HEK293 (cell line): Measurements from ENCODE around the gene PSD2.

Source experiments
- CTCF ChIA-PET: fragments of 350-600 bp; formaldehyde crosslinking; extraction: SDS; loops from one replicate; lab custom pipeline; 2021; ENCODE audit warnings: antibody characterized with exemption; lab: Yijun Ruan, JAX
- POLR2A ChIA-PET: fragments of 300-600 bp; formaldehyde crosslinking; extraction: SDS; loops from one replicate; lab custom pipeline; 2020; ENCODE audit warnings: antibody characterized with exemption, inconsistent platforms; lab: Yijun Ruan, JAX
- H3K27ac ChIP-seq: fragments of 200-500 bp; sonication (Bioruptor generic); 2 replicates; pipeline ENCODE4 v1.5.1; 2014; ENCODE audit warnings: low read depth, low read length, control low read depth, inconsistent platforms; ENCODE audit errors: extremely low read depth
- H3K36me3 ChIP-seq, 2 experiments: fragments of 200-500 bp in 1 of 2; sonication (Bioruptor generic) in 1 of 2; 1 replicate in 1 of 2; 2 replicates in 1 of 2; pipeline ENCODE4 v1.5.1; 2014 to 2017; ENCODE audit warnings: inconsistent platforms in 2 of 2, low read length in 2 of 2; ENCODE audit not compliant: control insufficient read depth in 2 of 2, insufficient read depth in 1 of 2
- H3K4me1 ChIP-seq: fragments of 200-500 bp; sonication (Bioruptor generic); 2 replicates; pipeline ENCODE4 v1.5.1; 2014; ENCODE audit warnings: mild to moderate bottlenecking, low read length, inconsistent platforms; ENCODE audit not compliant: control insufficient read depth, insufficient read depth
- H3K4me3 ChIP-seq: 2 replicates; pipeline ENCODE4 v1.5.1; 2011; ENCODE audit warnings: low read depth, mild to moderate bottlenecking, control low read depth, low read length, moderate library complexity
- H3K9me3 ChIP-seq: fragments of 200-500 bp; sonication (Bioruptor generic); 2 replicates; pipeline ENCODE4 v1.5.1; 2014; ENCODE audit warnings: low read depth, low read length, inconsistent platforms; ENCODE audit not compliant: control insufficient read depth, insufficient read depth
- GLIS2 ChIP-seq: fragments of 450-650 bp; formaldehyde crosslinking; IDR thresholded peaks from 2 replicates; pipeline ENCODE4 v1.5.1; 2016; ENCODE audit warnings: missing biosample characterization, missing genetic modification characterization
- HOXA7 ChIP-seq: sonication (generic); formaldehyde crosslinking; IDR thresholded peaks from 2 replicates; pipeline ENCODE4 v1.8.1; 2022; ENCODE audit warnings: missing genetic modification reagents, borderline replicate concordance
- KLF16 ChIP-seq: fragments of 450-650 bp; formaldehyde crosslinking; IDR thresholded peaks from 2 replicates; pipeline ENCODE4 v1.5.1; 2017; ENCODE audit warnings: missing biosample characterization, missing genetic modification characterization
- TCF7L2 ChIP-seq: IDR thresholded peaks from 2 replicates; pipeline ENCODE4 v1.6.1; 2011; ENCODE audit warnings: low read depth, mild to moderate bottlenecking, inconsistent platforms, low read length, moderate library complexity, borderline replicate concordance
- YY2 ChIP-seq: fragments of 450-650 bp; formaldehyde crosslinking; IDR thresholded peaks from 2 replicates; pipeline ENCODE4 v1.5.1; 2016; ENCODE audit warnings: missing biosample characterization, missing genetic modification characterization
- ZBTB7A ChIP-seq: fragments of 450-650 bp; formaldehyde crosslinking; IDR thresholded peaks from 2 replicates; pipeline ENCODE4 v1.5.1; 2016; ENCODE audit warnings: low read depth, missing biosample characterization, missing genetic modification characterization
- ZNF114 ChIP-seq: fragments of 450-650 bp; formaldehyde crosslinking; IDR thresholded peaks from 2 replicates; pipeline ENCODE4 v1.5.0; 2017; ENCODE audit warnings: missing biosample characterization, missing genetic modification characterization
- ZNF157 ChIP-seq: fragments of 450-650 bp; formaldehyde crosslinking; IDR thresholded peaks from 2 replicates; pipeline ENCODE4 v1.5.1; 2016; ENCODE audit warnings: missing biosample characterization, missing genetic modification characterization
- ZNF184 ChIP-seq: fragments of 450-650 bp; IDR thresholded peaks from 2 replicates; pipeline ENCODE4 v1.5.1; 2018; ENCODE audit warnings: missing biosample characterization, mild to moderate bottlenecking, missing genetic modification characterization
- ZNF2 ChIP-seq: fragments of 450-650 bp; formaldehyde crosslinking; IDR thresholded peaks from 2 replicates; pipeline ENCODE4 v1.5.1; 2016; ENCODE audit warnings: missing biosample characterization, missing genetic modification characterization
- ZNF404 ChIP-seq: fragments of 450-650 bp; formaldehyde crosslinking; IDR thresholded peaks from 2 replicates; pipeline ENCODE4 v1.5.1; 2017; ENCODE audit warnings: missing biosample characterization, missing genetic modification characterization
- ZNF626 ChIP-seq: fragments of 450-650 bp; sonication (Bioruptor Pico); formaldehyde crosslinking; IDR thresholded peaks from 2 replicates; pipeline ENCODE4 v1.5.1; 2018; ENCODE audit warnings: missing biosample characterization, missing genetic modification characterization, inconsistent platforms
- ZNF76 ChIP-seq: fragments of 450-650 bp; formaldehyde crosslinking; IDR thresholded peaks from 2 replicates; pipeline ENCODE4; 2016; ENCODE audit warnings: low read depth, missing biosample characterization, missing genetic modification characterization, borderline replicate concordance
- ZXDB ChIP-seq: fragments of 450-650 bp; formaldehyde crosslinking; IDR thresholded peaks from 2 replicates; pipeline ENCODE4 v1.5.1; 2016; ENCODE audit warnings: missing biosample characterization, missing genetic modification characterization
- TF ChIP-seq, protein P1 (sequence below): fragments of 450-650 bp; formaldehyde crosslinking; IDR thresholded peaks from 2 replicates; pipeline ENCODE4 v1.5.1; 2016; ENCODE audit warnings: missing biosample characterization, missing genetic modification characterization
- TF ChIP-seq, protein P2 (sequence below): fragments of 450-650 bp; formaldehyde crosslinking; IDR thresholded peaks from 2 replicates; pipeline ENCODE4 v1.5.1; 2016; ENCODE audit warnings: missing biosample characterization, missing genetic modification characterization
- TF ChIP-seq, protein P3 (sequence below): fragments of 450-650 bp; formaldehyde crosslinking; IDR thresholded peaks from 2 replicates; pipeline ENCODE4 v1.5.1; 2017; ENCODE audit warnings: missing biosample characterization, missing genetic modification characterization
- TF ChIP-seq, protein P4 (sequence below): fragments of 450-650 bp; formaldehyde crosslinking; IDR thresholded peaks from 2 replicates; pipeline ENCODE4 v1.5.1; 2016; ENCODE audit warnings: missing biosample characterization, missing genetic modification characterization
- TF ChIP-seq, protein P5 (sequence below): fragments of 450-650 bp; formaldehyde crosslinking; IDR thresholded peaks from 2 replicates; pipeline ENCODE4 v1.5.1; 2016; ENCODE audit warnings: missing biosample characterization, missing genetic modification characterization
- TF ChIP-seq, protein P6 (sequence below): fragments of 450-650 bp; formaldehyde crosslinking; conservative IDR thresholded peaks from 2 replicates; pipeline ENCODE4 v1.5.1; 2016; ENCODE audit warnings: low read depth, missing biosample characterization, missing genetic modification characterization

The PSD2 gene

DNA sequence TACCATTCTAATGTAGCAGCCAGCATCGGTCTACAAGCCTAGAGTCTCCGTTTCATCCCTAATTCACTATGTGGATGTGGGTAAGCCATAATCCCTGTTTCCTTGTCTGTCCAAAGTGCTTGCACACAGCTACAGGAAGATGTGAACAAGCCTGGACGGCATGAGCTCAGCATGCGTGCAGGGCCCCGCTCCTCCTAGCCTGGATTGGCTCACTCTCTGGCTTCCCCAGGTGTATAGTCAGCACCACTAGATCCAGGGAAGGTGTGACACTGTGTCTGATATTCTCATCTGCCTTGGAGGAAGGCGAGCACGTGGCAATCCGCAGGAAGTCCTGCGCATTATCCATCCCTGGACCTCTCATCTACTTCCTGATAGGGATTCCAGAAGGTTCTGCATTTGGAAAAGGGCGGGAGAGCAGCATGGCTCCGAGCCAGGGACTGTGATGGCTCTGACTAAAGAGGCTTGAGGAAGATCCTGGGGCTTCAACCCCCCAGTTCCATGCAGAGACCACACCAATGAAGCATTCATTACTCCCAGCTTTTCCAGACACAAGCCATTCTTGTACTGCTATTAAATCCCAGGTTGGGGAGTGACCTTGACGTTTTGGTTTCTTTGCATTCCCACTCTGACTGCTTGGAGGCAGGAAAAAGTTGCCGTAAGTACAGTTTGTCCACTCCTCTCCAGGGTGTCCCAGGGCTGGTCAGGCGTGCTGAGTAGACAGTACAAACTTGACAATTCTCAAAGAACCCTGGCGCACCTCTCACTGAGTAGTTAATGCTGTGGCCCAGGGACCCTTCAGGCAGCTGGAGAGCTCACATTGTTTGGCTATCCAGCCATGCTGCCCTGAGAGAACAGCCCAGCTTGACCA lies 65.6 kb downstream of the PSD2 start (continued):
- TF ChIP-seq, protein P1, sequence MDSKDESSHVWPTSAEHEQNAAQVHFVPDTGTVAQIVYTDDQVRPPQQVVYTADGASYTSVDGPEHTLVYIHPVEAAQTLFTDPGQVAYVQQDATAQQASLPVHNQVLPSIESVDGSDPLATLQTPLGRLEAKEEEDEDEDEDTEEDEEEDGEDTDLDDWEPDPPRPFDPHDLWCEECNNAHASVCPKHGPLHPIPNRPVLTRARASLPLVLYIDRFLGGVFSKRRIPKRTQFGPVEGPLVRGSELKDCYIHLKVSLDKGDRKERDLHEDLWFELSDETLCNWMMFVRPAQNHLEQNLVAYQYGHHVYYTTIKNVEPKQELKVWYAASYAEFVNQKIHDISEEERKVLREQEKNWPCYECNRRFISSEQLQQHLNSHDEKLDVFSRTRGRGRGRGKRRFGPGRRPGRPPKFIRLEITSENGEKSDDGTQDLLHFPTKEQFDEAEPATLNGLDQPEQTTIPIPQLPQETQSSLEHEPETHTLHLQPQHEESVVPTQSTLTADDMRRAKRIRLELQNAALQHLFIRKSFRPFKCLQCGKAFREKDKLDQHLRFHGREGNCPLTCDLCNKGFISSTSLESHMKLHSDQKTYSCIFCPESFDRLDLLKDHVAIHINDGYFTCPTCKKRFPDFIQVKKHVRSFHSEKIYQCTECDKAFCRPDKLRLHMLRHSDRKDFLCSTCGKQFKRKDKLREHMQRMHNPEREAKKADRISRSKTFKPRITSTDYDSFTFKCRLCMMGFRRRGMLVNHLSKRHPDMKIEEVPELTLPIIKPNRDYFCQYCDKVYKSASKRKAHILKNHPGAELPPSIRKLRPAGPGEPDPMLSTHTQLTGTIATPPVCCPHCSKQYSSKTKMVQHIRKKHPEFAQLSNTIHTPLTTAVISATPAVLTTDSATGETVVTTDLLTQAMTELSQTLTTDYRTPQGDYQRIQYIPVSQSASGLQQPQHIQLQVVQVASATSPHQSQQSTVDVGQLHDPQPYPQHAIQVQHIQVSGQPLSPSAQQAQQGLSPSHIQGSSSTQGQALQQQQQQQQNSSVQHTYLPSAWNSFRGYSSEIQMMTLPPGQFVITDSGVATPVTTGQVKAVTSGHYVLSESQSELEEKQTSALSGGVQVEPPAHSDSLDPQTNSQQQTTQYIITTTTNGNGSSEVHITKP (tag by site-specific recombination), result no peak
- TF ChIP-seq, protein P2, sequence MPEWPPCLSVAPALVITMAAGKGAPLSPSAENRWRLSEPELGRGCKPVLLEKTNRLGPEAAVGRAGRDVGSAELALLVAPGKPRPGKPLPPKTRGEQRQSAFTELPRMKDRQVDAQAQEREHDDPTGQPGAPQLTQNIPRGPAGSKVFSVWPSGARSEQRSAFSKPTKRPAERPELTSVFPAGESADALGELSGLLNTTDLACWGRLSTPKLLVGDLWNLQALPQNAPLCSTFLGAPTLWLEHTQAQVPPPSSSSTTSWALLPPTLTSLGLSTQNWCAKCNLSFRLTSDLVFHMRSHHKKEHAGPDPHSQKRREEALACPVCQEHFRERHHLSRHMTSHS (tag by site-specific recombination), result no peak
- no peak for TF ChIP-seq ZNF184 (tag by site-specific recombination)
- TF ChIP-seq ZBTB7A (tag by site-specific recombination), result no peak
- TF ChIP-seq HOXA7 (CRISPR knock-in tag), result no peak
- TF ChIP-seq GLIS2 (tag by site-specific recombination), result no peak
- TF ChIP-seq ZNF157 (tag by site-specific recombination), result no peak

DNA sequence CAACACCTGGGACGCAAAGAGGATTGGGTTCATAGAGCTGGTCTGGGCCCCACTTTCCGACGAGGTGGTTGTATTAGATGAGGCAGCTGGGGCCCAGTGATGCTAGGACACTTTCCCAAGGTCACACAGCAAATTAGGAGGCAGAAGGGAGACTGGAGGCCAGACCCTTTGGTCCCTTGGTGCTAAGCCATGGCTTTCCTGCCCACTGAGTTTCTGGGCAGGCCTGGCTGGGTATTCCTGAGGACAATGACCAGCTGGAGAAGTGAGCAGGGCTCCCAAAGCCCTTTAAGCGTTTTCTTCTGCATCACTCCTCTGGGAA lies 66.2 kb downstream of the PSD2 start:
- Histone ChIP-seq H3K4me1 (no peaks in the 10 kb centered on the region), H3K4me3 (no peak overlapping the region), H3K9me3 (no peaks in the 10 kb centered on the region), H3K36me3 (peaks cover 0 to 3% of the 10 kb centered on the region in 2 experiments; a peak in 1 of 3 replicates)
- CTCF ChIA-PET, result interaction anchor here (0.7 to 8.1 kb wide), 7 partner anchors 11 to 228 kb away, joined by 3 to 85 read pairs (median 6); no protein-coding TSS in a partner anchor
- POLR2A ChIA-PET, result no interaction called here
- no peak for TF ChIP-seq ZNF76 (tag by site-specific recombination)
- TF ChIP-seq, protein P3, sequence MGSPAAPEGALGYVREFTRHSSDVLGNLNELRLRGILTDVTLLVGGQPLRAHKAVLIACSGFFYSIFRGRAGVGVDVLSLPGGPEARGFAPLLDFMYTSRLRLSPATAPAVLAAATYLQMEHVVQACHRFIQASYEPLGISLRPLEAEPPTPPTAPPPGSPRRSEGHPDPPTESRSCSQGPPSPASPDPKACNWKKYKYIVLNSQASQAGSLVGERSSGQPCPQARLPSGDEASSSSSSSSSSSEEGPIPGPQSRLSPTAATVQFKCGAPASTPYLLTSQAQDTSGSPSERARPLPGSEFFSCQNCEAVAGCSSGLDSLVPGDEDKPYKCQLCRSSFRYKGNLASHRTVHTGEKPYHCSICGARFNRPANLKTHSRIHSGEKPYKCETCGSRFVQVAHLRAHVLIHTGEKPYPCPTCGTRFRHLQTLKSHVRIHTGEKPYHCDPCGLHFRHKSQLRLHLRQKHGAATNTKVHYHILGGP (tag by site-specific recombination), result no peak
- no peak for TF ChIP-seq ZNF626
- TF ChIP-seq, protein P4, sequence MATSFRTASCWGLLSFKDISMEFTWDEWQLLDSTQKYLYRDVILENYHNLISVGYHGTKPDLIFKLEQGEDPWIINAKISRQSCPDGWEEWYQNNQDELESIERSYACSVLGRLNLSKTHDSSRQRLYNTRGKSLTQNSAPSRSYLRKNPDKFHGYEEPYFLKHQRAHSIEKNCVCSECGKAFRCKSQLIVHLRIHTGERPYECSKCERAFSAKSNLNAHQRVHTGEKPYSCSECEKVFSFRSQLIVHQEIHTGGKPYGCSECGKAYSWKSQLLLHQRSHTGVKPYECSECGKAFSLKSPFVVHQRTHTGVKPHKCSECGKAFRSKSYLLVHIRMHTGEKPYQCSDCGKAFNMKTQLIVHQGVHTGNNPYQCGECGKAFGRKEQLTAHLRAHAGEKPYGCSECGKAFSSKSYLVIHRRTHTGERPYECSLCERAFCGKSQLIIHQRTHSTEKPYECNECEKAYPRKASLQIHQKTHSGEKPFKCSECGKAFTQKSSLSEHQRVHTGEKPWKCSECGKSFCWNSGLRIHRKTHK (tag by site-specific recombination), result no peak
- TF ChIP-seq, protein P5, sequence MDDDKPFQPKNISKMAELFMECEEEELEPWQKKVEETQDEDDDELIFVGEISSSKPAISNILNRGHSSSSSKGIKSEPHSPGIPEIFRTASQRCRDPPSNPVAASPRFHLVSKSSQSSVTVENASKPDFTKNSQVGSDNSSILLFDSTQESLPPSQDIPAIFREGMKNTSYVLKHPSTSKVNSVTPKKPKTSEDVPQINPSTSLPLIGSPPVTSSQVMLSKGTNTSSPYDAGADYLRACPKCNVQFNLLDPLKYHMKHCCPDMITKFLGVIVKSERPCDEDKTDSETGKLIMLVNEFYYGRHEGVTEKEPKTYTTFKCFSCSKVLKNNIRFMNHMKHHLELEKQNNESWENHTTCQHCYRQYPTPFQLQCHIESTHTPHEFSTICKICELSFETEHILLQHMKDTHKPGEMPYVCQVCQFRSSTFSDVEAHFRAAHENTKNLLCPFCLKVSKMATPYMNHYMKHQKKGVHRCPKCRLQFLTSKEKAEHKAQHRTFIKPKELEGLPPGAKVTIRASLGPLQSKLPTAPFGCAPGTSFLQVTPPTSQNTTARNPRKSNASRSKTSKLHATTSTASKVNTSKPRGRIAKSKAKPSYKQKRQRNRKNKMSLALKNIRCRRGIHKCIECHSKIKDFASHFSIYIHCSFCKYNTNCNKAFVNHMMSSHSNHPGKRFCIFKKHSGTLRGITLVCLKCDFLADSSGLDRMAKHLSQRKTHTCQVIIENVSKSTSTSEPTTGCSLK, result no peak
- no peak for TF ChIP-seq TCF7L2
- no peak for TF ChIP-seq KLF16 (tag by site-specific recombination)
- no peak for TF ChIP-seq ZNF114
- no peak for TF ChIP-seq YY2 (tag by site-specific recombination)
- TF ChIP-seq ZNF404 (tag by site-specific recombination), result no peak
- TF ChIP-seq, protein P6, sequence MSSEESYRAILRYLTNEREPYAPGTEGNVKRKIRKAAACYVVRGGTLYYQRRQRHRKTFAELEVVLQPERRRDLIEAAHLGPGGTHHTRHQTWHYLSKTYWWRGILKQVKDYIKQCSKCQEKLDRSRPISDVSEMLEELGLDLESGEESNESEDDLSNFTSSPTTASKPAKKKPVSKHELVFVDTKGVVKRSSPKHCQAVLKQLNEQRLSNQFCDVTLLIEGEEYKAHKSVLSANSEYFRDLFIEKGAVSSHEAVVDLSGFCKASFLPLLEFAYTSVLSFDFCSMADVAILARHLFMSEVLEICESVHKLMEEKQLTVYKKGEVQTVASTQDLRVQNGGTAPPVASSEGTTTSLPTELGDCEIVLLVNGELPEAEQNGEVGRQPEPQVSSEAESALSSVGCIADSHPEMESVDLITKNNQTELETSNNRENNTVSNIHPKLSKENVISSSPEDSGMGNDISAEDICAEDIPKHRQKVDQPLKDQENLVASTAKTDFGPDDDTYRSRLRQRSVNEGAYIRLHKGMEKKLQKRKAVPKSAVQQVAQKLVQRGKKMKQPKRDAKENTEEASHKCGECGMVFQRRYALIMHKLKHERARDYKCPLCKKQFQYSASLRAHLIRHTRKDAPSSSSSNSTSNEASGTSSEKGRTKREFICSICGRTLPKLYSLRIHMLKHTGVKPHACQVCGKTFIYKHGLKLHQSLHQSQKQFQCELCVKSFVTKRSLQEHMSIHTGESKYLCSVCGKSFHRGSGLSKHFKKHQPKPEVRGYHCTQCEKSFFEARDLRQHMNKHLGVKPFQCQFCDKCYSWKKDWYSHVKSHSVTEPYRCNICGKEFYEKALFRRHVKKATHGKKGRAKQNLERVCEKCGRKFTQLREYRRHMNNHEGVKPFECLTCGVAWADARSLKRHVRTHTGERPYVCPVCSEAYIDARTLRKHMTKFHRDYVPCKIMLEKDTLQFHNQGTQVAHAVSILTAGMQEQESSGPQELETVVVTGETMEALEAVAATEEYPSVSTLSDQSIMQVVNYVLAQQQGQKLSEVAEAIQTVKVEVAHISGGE (tag by site-specific recombination), result no peak
- TF ChIP-seq ZXDB, result no peak
- TF ChIP-seq ZNF2 (tag by site-specific recombination), result no peak
- TF ChIP-seq, all 188 proteins: peak for 0
- H3K27ac ChIP-seq, result no peak overlapping the region
